Tibial nerve (tissue), 4 donors: ENCODE measurements around the gene SIX4.

Experiments
- CTCF ChIP-seq, 5 experiments: fragments of 200-600 bp in 3 of 5; fragments of 450-650 bp in 2 of 5; sonication (generic) in 3 of 5; IDR thresholded peaks; one replicate each; pipeline ENCODE4 v1.5.1; 2016 to 2019; ENCODE audit warnings: antibody characterized with exemption in 5 of 5, mild to moderate bottlenecking in 3 of 5, moderate library complexity in 2 of 5
- EP300 ChIP-seq, 2 donors: sonication (generic); formaldehyde crosslinking; IDR thresholded peaks; one replicate each; pipeline ENCODE4 v1.6.1; 2017; ENCODE audit warnings: antibody characterized with exemption in 2 of 2, mild to moderate bottlenecking in 1 of 2
- POLR2A ChIP-seq, 2 donors: fragments of 450-650 bp; IDR thresholded peaks; one replicate each; pipeline ENCODE4 v1.6.1; 2017; ENCODE audit warnings: antibody characterized with exemption in 2 of 2, mild to moderate bottlenecking in 2 of 2, moderate library complexity in 2 of 2

- no peak for TF ChIP-seq CTCF (IDR thresholded peaks at IDR 0.05)
- no peak for TF ChIP-seq POLR2A (IDR thresholded peaks at IDR 0.05)
- no peak for TF ChIP-seq EP300 (IDR thresholded peaks at IDR 0.05)
Measured at GRCh38 chr14:60668431-60669112, 55.6 kb downstream of the SIX4 start.
